HEK293 (cell line): Measurements from ENCODE around the gene SLC34A3.

Experiments
- CTCF ChIA-PET: fragments of 350-600 bp; formaldehyde crosslinking; extraction: SDS; loops from one replicate; lab custom pipeline; 2021; ENCODE audit warnings: antibody characterized with exemption; lab: Yijun Ruan, JAX
- POLR2A ChIA-PET: fragments of 300-600 bp; formaldehyde crosslinking; extraction: SDS; loops from one replicate; lab custom pipeline; 2020; ENCODE audit warnings: antibody characterized with exemption, inconsistent platforms; lab: Yijun Ruan, JAX
- H3K27ac ChIP-seq: fragments of 200-500 bp; sonication (Bioruptor generic); 2 replicates; pipeline ENCODE4 v1.5.1; 2014; ENCODE audit warnings: low read depth, low read length, control low read depth, inconsistent platforms; ENCODE audit errors: extremely low read depth
- H3K36me3 ChIP-seq, 2 experiments: fragments of 200-500 bp in 1 of 2; sonication (Bioruptor generic) in 1 of 2; 1 replicate in 1 of 2; 2 replicates in 1 of 2; pipeline ENCODE4 v1.5.1; 2014 to 2017; ENCODE audit warnings: inconsistent platforms in 2 of 2, low read length in 2 of 2; ENCODE audit not compliant: control insufficient read depth in 2 of 2, insufficient read depth in 1 of 2
- H3K4me1 ChIP-seq: fragments of 200-500 bp; sonication (Bioruptor generic); 2 replicates; pipeline ENCODE4 v1.5.1; 2014; ENCODE audit warnings: mild to moderate bottlenecking, low read length, inconsistent platforms; ENCODE audit not compliant: control insufficient read depth, insufficient read depth
- H3K4me3 ChIP-seq: 2 replicates; pipeline ENCODE4 v1.5.1; 2011; ENCODE audit warnings: low read depth, mild to moderate bottlenecking, control low read depth, low read length, moderate library complexity
- H3K9me3 ChIP-seq: fragments of 200-500 bp; sonication (Bioruptor generic); 2 replicates; pipeline ENCODE4 v1.5.1; 2014; ENCODE audit warnings: low read depth, low read length, inconsistent platforms; ENCODE audit not compliant: control insufficient read depth, insufficient read depth
- GLIS2 ChIP-seq: fragments of 450-650 bp; formaldehyde crosslinking; IDR thresholded peaks from 2 replicates; pipeline ENCODE4 v1.5.1; 2016; ENCODE audit warnings: missing biosample characterization, missing genetic modification characterization
- KLF1 ChIP-seq: fragments of 450-650 bp; formaldehyde crosslinking; IDR thresholded peaks from 2 replicates; pipeline ENCODE4 v1.5.1; 2016; ENCODE audit warnings: missing biosample characterization, missing genetic modification characterization
- KLF16 ChIP-seq: fragments of 450-650 bp; formaldehyde crosslinking; IDR thresholded peaks from 2 replicates; pipeline ENCODE4 v1.5.1; 2017; ENCODE audit warnings: missing biosample characterization, missing genetic modification characterization
- KLF8 ChIP-seq: fragments of 450-650 bp; formaldehyde crosslinking; IDR thresholded peaks from 2 replicates; pipeline ENCODE4 v1.5.1; 2016; ENCODE audit warnings: missing biosample characterization, missing genetic modification characterization
- KLF9 ChIP-seq: fragments of 450-650 bp; formaldehyde crosslinking; IDR thresholded peaks from 2 replicates; pipeline ENCODE4 v1.5.1; 2016; ENCODE audit warnings: missing biosample characterization, missing genetic modification characterization, low read depth
- PATZ1 ChIP-seq: fragments of 450-650 bp; formaldehyde crosslinking; IDR thresholded peaks from 2 replicates; pipeline ENCODE4 v1.5.1; 2016; ENCODE audit warnings: missing biosample characterization, missing genetic modification characterization
- RBAK ChIP-seq: fragments of 450-650 bp; formaldehyde crosslinking; IDR thresholded peaks from 2 replicates; pipeline ENCODE4 v1.5.1; 2016; ENCODE audit warnings: missing biosample characterization, missing genetic modification characterization
- SP7 ChIP-seq: fragments of 450-650 bp; formaldehyde crosslinking; IDR thresholded peaks from 2 replicates; pipeline ENCODE4 v1.5.1; 2016; ENCODE audit warnings: missing biosample characterization, missing genetic modification characterization
- ZBTB20 ChIP-seq: fragments of 450-650 bp; formaldehyde crosslinking; IDR thresholded peaks from 2 replicates; pipeline ENCODE4 v1.5.1; 2016; ENCODE audit warnings: missing biosample characterization, missing genetic modification characterization
- ZBTB48 ChIP-seq: fragments of 450-650 bp; formaldehyde crosslinking; IDR thresholded peaks from 2 replicates; pipeline ENCODE4 v1.5.1; 2016; ENCODE audit warnings: missing biosample characterization, missing genetic modification characterization
- ZBTB8A ChIP-seq: fragments of 450-650 bp; formaldehyde crosslinking; IDR thresholded peaks from 2 replicates; pipeline ENCODE4 v1.5.1; 2016; ENCODE audit warnings: missing biosample characterization, missing genetic modification characterization
- ZIC2 ChIP-seq: fragments of 450-650 bp; formaldehyde crosslinking; IDR thresholded peaks from 2 replicates; pipeline ENCODE4 v1.5.1; 2016; ENCODE audit warnings: missing biosample characterization, missing genetic modification characterization
- ZNF146 ChIP-seq: fragments of 450-650 bp; formaldehyde crosslinking; IDR thresholded peaks from 2 replicates; pipeline ENCODE4 v1.5.1; 2016; ENCODE audit warnings: missing biosample characterization, missing genetic modification characterization
- ZNF184 ChIP-seq: fragments of 450-650 bp; IDR thresholded peaks from 2 replicates; pipeline ENCODE4 v1.5.1; 2018; ENCODE audit warnings: missing biosample characterization, mild to moderate bottlenecking, missing genetic modification characterization
- ZNF292 ChIP-seq: fragments of 450-650 bp; formaldehyde crosslinking; IDR thresholded peaks from 2 replicates; pipeline ENCODE4 v1.5.1; 2016; ENCODE audit warnings: low read depth, missing biosample characterization, missing genetic modification characterization, borderline replicate concordance
- ZNF335 ChIP-seq: fragments of 450-650 bp; formaldehyde crosslinking; conservative IDR thresholded peaks from 2 replicates; pipeline ENCODE4 v1.5.1; 2016; ENCODE audit warnings: missing biosample characterization, missing genetic modification characterization
- ZNF341 ChIP-seq: fragments of 450-650 bp; formaldehyde crosslinking; IDR thresholded peaks from 2 replicates; pipeline ENCODE4; 2016; ENCODE audit warnings: low read depth, missing biosample characterization, missing genetic modification characterization
- ZNF423 ChIP-seq: fragments of 450-650 bp; formaldehyde crosslinking; IDR thresholded peaks from 2 replicates; pipeline ENCODE4 v1.5.1; 2016; ENCODE audit warnings: missing biosample characterization, missing genetic modification characterization
- ZNF488 ChIP-seq: fragments of 450-650 bp; formaldehyde crosslinking; IDR thresholded peaks from 2 replicates; pipeline ENCODE4 v1.5.1; 2016; ENCODE audit warnings: missing biosample characterization, missing genetic modification characterization
- ZNF600 ChIP-seq: fragments of 450-650 bp; formaldehyde crosslinking; IDR thresholded peaks from 2 replicates; pipeline ENCODE4 v1.5.1; 2016; ENCODE audit warnings: missing biosample characterization, missing genetic modification characterization
- ZNF660 ChIP-seq: fragments of 450-650 bp; IDR thresholded peaks from 2 replicates; pipeline ENCODE4 v1.5.1; 2018; ENCODE audit warnings: missing biosample characterization, mild to moderate bottlenecking, missing genetic modification characterization
- ZSCAN16 ChIP-seq: fragments of 450-650 bp; formaldehyde crosslinking; IDR thresholded peaks from 2 replicates; pipeline ENCODE4 v1.5.1; 2016; ENCODE audit warnings: missing biosample characterization, missing genetic modification characterization

Gene SLC34A3

GRCh38 chr9:137243626-137244485 lies 13.2 kb downstream of the SLC34A3 start (continued):
- TF ChIP-seq PATZ1 (tag by site-specific recombination) (peak; percentile 27; the same call in 1 of the 2 replicates), ZNF423 (tag by site-specific recombination) (0 out of 2 replicates have a peak, but pooled peaks have one; percentile 9), KLF8 (tag by site-specific recombination) (peak; percentile 55), SP7 (tag by site-specific recombination) (no peak), ZSCAN16 (tag by site-specific recombination) (no peak), KLF9 (0 out of 2 replicates have a peak, but pooled peaks have one; percentile 11), ZNF488 (tag by site-specific recombination) (no peak), ZBTB48 (tag by site-specific recombination) (peak; percentile 9; the same call in 1 of the 2 replicates), ZNF146 (tag by site-specific recombination) (no peak), ZNF660 (0 out of 2 replicates have a peak, but pooled peaks have one; percentile 45), ZNF600 (tag by site-specific recombination) (0 out of 2 replicates have a peak, but pooled peaks have one; percentile 40), ZBTB20 (tag by site-specific recombination) (peak; percentile 38; the same call in 1 of the 2 replicates)

DNA sequence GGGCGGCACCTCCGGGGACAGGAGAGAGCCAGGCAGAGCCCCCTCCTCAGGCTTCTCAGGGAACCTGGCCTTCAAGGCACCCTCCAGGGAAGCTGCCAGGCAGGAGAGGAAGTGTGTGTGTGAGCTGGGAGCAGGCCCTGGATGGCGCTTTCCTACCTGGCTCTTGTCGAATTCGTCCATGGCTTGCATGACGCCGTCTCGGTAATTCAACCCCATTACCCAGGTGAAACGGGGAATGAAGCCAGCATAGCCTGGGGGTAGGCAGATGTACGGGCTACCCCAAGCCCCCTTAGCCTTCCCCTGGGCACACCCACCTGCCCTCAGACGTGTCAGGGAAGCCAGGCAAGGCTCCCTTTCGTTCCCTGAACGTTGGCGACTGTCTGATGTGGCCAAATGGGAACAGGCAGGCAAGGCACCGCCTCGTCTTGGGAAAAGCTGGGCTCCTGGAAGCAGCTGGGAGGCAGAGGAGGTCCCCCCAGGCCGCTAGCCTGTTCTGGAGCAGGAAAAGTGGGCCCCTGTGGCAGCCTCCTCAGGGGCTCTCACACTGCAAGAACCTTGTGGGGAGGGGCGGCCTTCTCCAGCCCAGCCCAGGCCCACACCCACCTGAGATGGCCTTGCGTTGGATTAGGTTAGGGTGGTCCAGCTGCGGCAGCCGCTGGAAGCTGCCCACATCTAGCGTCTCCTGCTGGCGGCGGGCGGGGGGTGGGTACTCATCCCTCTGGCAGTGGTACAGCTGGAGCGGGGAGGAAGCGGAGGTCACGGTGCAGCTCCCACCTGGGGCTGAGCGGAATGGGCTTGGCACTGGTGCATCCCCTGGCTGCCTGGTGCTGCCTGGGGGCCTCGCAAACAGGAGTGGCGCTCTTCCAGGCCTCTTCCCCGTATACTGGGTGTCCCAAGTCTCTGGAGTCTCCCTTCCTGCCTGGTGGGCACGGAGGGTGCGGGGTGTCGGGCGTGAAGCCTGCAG lies 14.1 kb downstream of the SLC34A3 start:
- CTCF ChIA-PET = interaction anchor here (0.6 to 3.6 kb wide), 4 partner anchors 8 to 208 kb away, joined by 5 to 29 read pairs (median 11); partner anchors contain the start of gene NELFB
- TF ChIP-seq KLF9 = peak; percentile 50
- no peak for TF ChIP-seq ZNF292 (tag by site-specific recombination)
- 0 out of 2 replicates have a peak, but pooled peaks have one; percentile 38 for TF ChIP-seq ZNF600 (tag by site-specific recombination)
- peak; percentile 32; the same call in 1 of the 2 replicates for TF ChIP-seq GLIS2 (tag by site-specific recombination)
- peak; percentile 39 for TF ChIP-seq ZNF335 (tag by site-specific recombination)
- 0 out of 2 replicates have a peak, but pooled peaks have one; percentile 10 for TF ChIP-seq ZNF341 (tag by site-specific recombination)
- no peak for TF ChIP-seq RBAK (tag by site-specific recombination)
- TF ChIP-seq ZIC2 (tag by site-specific recombination) = peak; percentile 1
- TF ChIP-seq KLF16 (tag by site-specific recombination) = no peak
- peak; percentile 34; the same call in 1 of the 2 replicates for TF ChIP-seq KLF1
- TF ChIP-seq ZNF184 (tag by site-specific recombination) = no peak
- peak; percentile 49; the same call in 1 of the 2 replicates for TF ChIP-seq ZBTB8A
- POLR2A ChIA-PET = interaction anchor here (0.9 to 11.5 kb wide), 12 partner anchors 8 to 454 kb away, joined by 3 to 336 read pairs (median 7); partner anchors contain the start of genes CYSRT1, MAN1B1, NELFB and RNF208
- Histone ChIP-seq H3K4me3 (no peak overlapping the region), H3K27ac (no peak overlapping the region), H3K9me3 (no peaks in the 10 kb centered on the region), H3K36me3 (peaks cover 0 to 26% of the 10 kb centered on the region in 2 experiments; a peak in 1 of 3 replicates), H3K4me1 (0 out of 2 replicates have a peak, but pooled peaks cover 3% of the 10 kb centered on the region)
